Stimulated activated CD4-positive, alpha-beta T cell treated with anti-CD3 and anti-CD28 coated beads, Interleukin-1b, Interleukin-23, amount 100 ng/mL, for 24 hours (primary cell): ENCODE measurements around the gene TMEM63C.

Experiments used
- DNase-seq, 4 experiments: peaks; one replicate each; pipeline ENCODE4 v3.0.0-alpha.2; 2020; ENCODE audit warnings: low read depth in 4 of 4, low spot score in 1 of 4

Gene TMEM63C

GRCh38 chr14:77181603-77182437 is at the start of gene TMEM63C:
TSS of gene TMEM63C (plus strand) at chr14:77181798. CDS start at chr14:77218814, 37,016 bp downstream.
- DNase-seq = peak in 3 of 4 experiments; percentile 11 to 56 (median 43)

GRCh38 chr14:77131871-77132486 is 49.6 kb upstream of the TMEM63C start:
- no peak for DNase-seq

GRCh38 chr14:77133720-77134338 is 47.8 kb upstream of the TMEM63C start:
- peak in 2 of 4 experiments; percentile 33 to 37 for DNase-seq

GRCh38 chr14:77139022-77139421 is 42.6 kb upstream of the TMEM63C start:
- no peak for DNase-seq

GRCh38 chr14:77139540-77140358 is 41.8 kb upstream of the TMEM63C start:
- DNase-seq = peak in 2 of 4 experiments; percentile 25 to 42

GRCh38 chr14:77140359-77141213 is 41.0 kb upstream of the TMEM63C start:
- DNase-seq = no peak

- DNase-seq = no peak
These were observed 40.2 kb upstream of the TMEM63C start, which contains the start of gene ZDHHC22 for GRCh38 chr14:77141214-77142004. TSS of gene ZDHHC22 (minus strand) at chr14:77141791. CDS start at chr14:77139738, 2,053 bp downstream.

- DNase-seq = no peak
These were observed 39.4 kb upstream of the TMEM63C start for GRCh38 chr14:77142005-77142800.

GRCh38 chr14:77143071-77143470 is 38.5 kb upstream of the TMEM63C start:
- no peak for DNase-seq

GRCh38 chr14:77144412-77145115 is 37.0 kb upstream of the TMEM63C start:
- no peak for DNase-seq

GRCh38 chr14:77145975-77146740 is 35.4 kb upstream of the TMEM63C start:
- DNase-seq = no peak

GRCh38 chr14:77148510-77149231 is 32.9 kb upstream of the TMEM63C start:
- no peak for DNase-seq

GRCh38 chr14:77151245-77151644 is 30.4 kb upstream of the TMEM63C start:
- no peak for DNase-seq

GRCh38 chr14:77151918-77152588 is 29.5 kb upstream of the TMEM63C start:
- no peak for DNase-seq

- no peak for DNase-seq
These were observed 27.8 kb upstream of the TMEM63C start for GRCh38 chr14:77153802-77154201.

GRCh38 chr14:77154421-77154820 is 27.2 kb upstream of the TMEM63C start:
- no peak for DNase-seq
